HepG2 (cell line): ENCODE measurements around the gene PTH1R. TPM values are rescaled to one million over a fixed set of nuclear protein-coding genes. Genes with fewer than 3 reads are reported as not detected.

ENCODE experiments used
- ARHGAP35 ChIP-seq: sonication (generic); formaldehyde crosslinking; IDR thresholded peaks from 2 replicates; pipeline ENCODE4 v1.9.0; 2022; ENCODE audit warnings: mild to moderate bottlenecking, inconsistent platforms, moderate library complexity, missing genetic modification reagents, borderline replicate concordance
- CEBPG ChIP-seq: IDR thresholded peaks from 2 replicates; pipeline ENCODE4 v1.6.1; 2016
- CHCHD3 ChIP-seq: sonication (generic); formaldehyde crosslinking; IDR thresholded peaks from 2 replicates; pipeline ENCODE4 v1.8.0; 2022; ENCODE audit warnings: mild to moderate bottlenecking, missing genetic modification reagents, moderate library complexity
- DMAP1 ChIP-seq: IDR thresholded peaks from 2 replicates; pipeline ENCODE4 v1.6.1; 2016
- DNMT1 ChIP-seq: sonication (generic); formaldehyde crosslinking; IDR thresholded peaks from 2 replicates; pipeline ENCODE4 v1.5.1; 2020; ENCODE audit warnings: mild to moderate bottlenecking, missing genetic modification reagents
- ELF3 ChIP-seq: IDR thresholded peaks from 2 replicates; pipeline ENCODE4 v1.6.1; 2016; ENCODE audit warnings: missing genetic modification reagents, missing compliant biosample characterization
- GLI4 ChIP-seq: sonication (generic); formaldehyde crosslinking; IDR thresholded peaks from 2 replicates; pipeline ENCODE4 v1.5.1; 2020; ENCODE audit warnings: missing genetic modification reagents, mild to moderate bottlenecking, moderate library complexity, borderline replicate concordance
- GMEB1 ChIP-seq: sonication (generic); formaldehyde crosslinking; IDR thresholded peaks from 2 replicates; pipeline ENCODE4 v1.5.1; 2020; ENCODE audit warnings: missing genetic modification reagents, mild to moderate bottlenecking, borderline replicate concordance
- HNF4A ChIP-seq: sonication (generic); formaldehyde crosslinking; IDR thresholded peaks from 2 replicates; pipeline ENCODE4 v1.4.0; 2020; ENCODE audit warnings: missing genetic modification reagents
- KDM2A ChIP-seq: sonication (generic); formaldehyde crosslinking; IDR thresholded peaks from 2 replicates; pipeline ENCODE4 v1.4.0; 2020; ENCODE audit warnings: low read depth, missing genetic modification reagents, borderline replicate concordance
- PHF5A ChIP-seq: IDR thresholded peaks from one replicate; pipeline ENCODE4 v1.6.1; 2018; ENCODE audit warnings: low read depth, missing genetic modification reagents; ENCODE audit not compliant: unreplicated experiment
- RCOR2 ChIP-seq: IDR thresholded peaks from 2 replicates; pipeline ENCODE4 v1.6.1; 2016; ENCODE audit warnings: missing biosample characterization, missing genetic modification reagents
- RFXANK ChIP-seq: IDR thresholded peaks from 2 replicates; pipeline ENCODE4 v1.6.1; 2016
- SP5 ChIP-seq: IDR thresholded peaks from 2 replicates; pipeline ENCODE4 v1.6.1; 2016; ENCODE audit warnings: low read depth, borderline replicate concordance
- TBX2 ChIP-seq: sonication (generic); formaldehyde crosslinking; IDR thresholded peaks from 2 replicates; pipeline ENCODE4 v1.5.0; 2020; ENCODE audit warnings: missing genetic modification reagents, mild to moderate bottlenecking, borderline replicate concordance
- TFAP4 ChIP-seq: sonication (generic); IDR thresholded peaks from 2 replicates; pipeline ENCODE4 v1.6.1; 2016; ENCODE audit warnings: low read depth, borderline replicate concordance
- TFDP2 ChIP-seq: sonication (generic); formaldehyde crosslinking; IDR thresholded peaks from 2 replicates; pipeline ENCODE4 v1.4.0; 2020; ENCODE audit warnings: missing genetic modification reagents
- ZBTB33 ChIP-seq: sonication (generic); formaldehyde crosslinking; IDR thresholded peaks from 2 replicates; pipeline ENCODE4 v1.4.0; 2020; ENCODE audit warnings: missing genetic modification reagents
- ZC3H4 ChIP-seq: sonication (generic); formaldehyde crosslinking; IDR thresholded peaks from 2 replicates; pipeline ENCODE4 v1.4.0; 2020; ENCODE audit warnings: missing genetic modification reagents, borderline replicate concordance
- ZNF33B ChIP-seq: sonication (generic); formaldehyde crosslinking; IDR thresholded peaks from 2 replicates; pipeline ENCODE4 v1.5.1; 2020; ENCODE audit warnings: mild to moderate bottlenecking, missing genetic modification reagents
- ZNF710 ChIP-seq: sonication (generic); formaldehyde crosslinking; IDR thresholded peaks from 2 replicates; pipeline ENCODE4 v1.5.0; 2020; ENCODE audit warnings: mild to moderate bottlenecking, missing genetic modification reagents, borderline replicate concordance
- polyA plus RNA-seq, 8 experiments: library from polyadenylated mRNA; depleted of rRNA in 3 of 8; stranded (reverse) in 7 of 8; unstranded in 1 of 8; fragments of >200 nt; fragmentation: Illumina TruSeq in 4 of 8; extraction: Trizol in 4 of 8; gene quantifications; 2 replicates each; pipeline versions ENCODE4 v1.2.1 to v1.2.3, GENCODE V29; 2011 to 2016; ENCODE audit warnings: low read depth in 4 of 8, missing spikeins in 1 of 8, mixed read lengths in 1 of 8; ENCODE audit not compliant: insufficient read depth in 1 of 8
- total RNA-seq, 5 experiments: library from RNA; depleted of rRNA; stranded (reverse); fragments of >200 nt; fragmentation: Illumina TruSeq; extraction: Trizol; gene quantifications; 2 replicates each; pipeline ENCODE4 v1.2.3, GENCODE V29; 2016; ENCODE audit warnings: low read depth in 1 of 5

Gene PTH1R
- total and polyA plus RNA-seq, 2 of the 13 experiments (the other 11 are each of a cell fraction or from before 2014, with no cell fraction given) = not detected

GRCh38 chr3:46943237-46944187, 66.0 kb downstream of the PTH1R start (continued):
- TF ChIP-seq TFAP4 (peak; percentile 61; the same call in 1 of the 2 replicates), ARHGAP35 (no peak), RFXANK (no peak), CHCHD3 (CRISPR knock-in tag) (no peak), TFDP2 (CRISPR knock-in tag) (no peak), ZBTB33 (CRISPR knock-in tag) (peak; percentile 7; the same call in 1 of the 2 replicates), ZNF33B (no peak), GLI4 (CRISPR knock-in tag) (no peak), ELF3 (peak; percentile 9; the same call in 1 of the 2 replicates), PHF5A (CRISPR knock-in tag) (no peak), RCOR2 (peak; percentile 51), GMEB1 (CRISPR knock-in tag) (no peak), ZNF710 (peak; percentile 67; the same call in 1 of the 2 replicates), DMAP1 (CRISPR knock-in tag) (no peak), SP5 (peak; percentile 41; the same call in 1 of the 2 replicates), TBX2 (peak; percentile 87), KDM2A (CRISPR knock-in tag) (no peak; the same call in 1 of the 2 replicates), DNMT1 (CRISPR knock-in tag) (no peak), CEBPG (0 out of 2 replicates have a peak, but pooled peaks have one; percentile 7), HNF4A (CRISPR knock-in tag) (peak; percentile 24; the same call in 1 of the 2 replicates), ZC3H4 (CRISPR knock-in tag) (no peak)
